GOT3 (cell line): ENCODE data around the gene ROCK1.

Experiments used
- DNase-seq: peaks from one replicate; lab custom pipeline; 2025; ENCODE audit warnings: mixed read lengths; lab: John Stamatoyannopoulos, UW

Gene ROCK1

GRCh38 chr18:21105936-21106335, 5.7 kb downstream of the ROCK1 start:
- DNase-seq, result no peak

DNA sequence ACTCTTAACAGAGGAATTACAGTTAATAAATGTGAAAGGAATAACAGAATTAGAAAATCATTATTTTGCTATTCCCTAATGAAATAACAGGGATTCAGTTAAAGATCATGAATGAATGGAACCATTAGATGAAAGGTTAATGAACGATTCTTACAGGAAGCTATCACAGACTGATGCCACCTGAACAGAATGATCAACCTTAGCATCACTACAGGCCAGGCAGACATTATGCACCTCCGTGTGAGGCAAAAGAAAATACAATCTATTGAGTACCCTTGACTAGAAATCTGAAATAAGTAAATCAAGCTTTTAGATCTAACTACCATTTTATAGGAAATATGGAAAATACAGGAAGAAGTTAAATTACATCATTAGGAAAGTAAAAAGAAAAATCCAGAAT, 10.4 kb downstream of the ROCK1 start:
- no peak for DNase-seq

DNA sequence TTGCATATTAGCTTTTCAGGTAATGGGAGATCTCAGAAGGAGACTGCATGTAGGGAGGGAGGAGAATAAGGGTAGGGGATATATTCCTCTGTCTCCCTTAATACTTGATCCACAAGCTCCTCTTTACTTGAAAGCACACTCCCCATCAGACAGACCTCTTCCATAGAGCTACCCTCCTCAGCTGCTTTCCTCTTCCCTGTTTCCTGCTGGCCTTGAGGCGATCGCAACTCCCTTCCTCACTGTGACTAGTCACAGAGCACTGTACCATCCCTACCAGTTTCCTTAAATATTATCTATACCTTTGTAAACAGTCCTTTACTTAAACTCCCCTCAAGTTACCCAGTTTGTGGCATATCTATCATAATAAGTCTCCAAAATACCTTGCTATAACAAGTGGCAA, 10.9 kb downstream of the ROCK1 start:
- DNase-seq, result no peak

DNA sequence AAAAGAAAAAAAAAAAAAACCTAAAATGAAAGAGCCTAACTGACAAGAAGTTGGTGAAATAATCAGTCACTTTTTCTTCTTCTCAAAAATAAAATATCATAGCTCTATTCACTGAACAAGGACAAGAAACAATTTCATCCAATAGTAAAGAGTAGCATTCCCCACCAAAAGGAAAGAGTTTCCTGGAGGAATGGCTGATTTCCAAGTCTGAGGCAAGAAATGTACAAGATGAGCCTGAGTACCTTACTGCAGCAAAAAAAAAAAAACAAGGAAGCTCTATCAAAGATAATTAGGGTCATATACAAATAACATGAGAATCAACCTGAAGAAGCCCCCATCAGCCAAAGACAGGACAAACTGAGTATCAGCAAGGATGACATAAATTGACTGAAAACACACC, 11.5 kb downstream of the ROCK1 start:
- no peak for DNase-seq

DNA sequence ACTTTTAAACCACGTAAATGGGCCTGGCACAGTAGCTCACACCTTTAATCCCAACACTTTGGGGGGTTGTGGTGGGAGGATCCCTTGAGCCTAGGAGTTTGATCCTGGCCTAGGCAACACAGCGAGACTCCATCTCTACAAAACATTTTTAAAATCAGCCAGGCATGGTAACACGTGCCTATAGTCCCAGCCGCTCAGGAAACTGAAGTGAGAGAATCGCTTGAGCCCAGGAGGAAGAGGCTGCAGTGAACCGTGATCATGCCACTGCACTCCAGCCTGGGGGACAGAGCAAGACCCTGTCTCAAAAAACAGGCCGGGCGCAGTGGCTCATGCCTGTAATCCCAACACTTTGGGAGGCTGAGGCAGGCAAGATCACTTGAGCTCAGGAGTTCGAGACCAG, 12.2 kb downstream of the ROCK1 start:
- no peak for DNase-seq

- DNase-seq, result no peak
These were observed 14.9 kb downstream of the ROCK1 start for GRCh38 chr18:21096760-21097159.

- no peak for DNase-seq
These were observed 18.5 kb downstream of the ROCK1 start for GRCh38 chr18:21093133-21093532.

DNA sequence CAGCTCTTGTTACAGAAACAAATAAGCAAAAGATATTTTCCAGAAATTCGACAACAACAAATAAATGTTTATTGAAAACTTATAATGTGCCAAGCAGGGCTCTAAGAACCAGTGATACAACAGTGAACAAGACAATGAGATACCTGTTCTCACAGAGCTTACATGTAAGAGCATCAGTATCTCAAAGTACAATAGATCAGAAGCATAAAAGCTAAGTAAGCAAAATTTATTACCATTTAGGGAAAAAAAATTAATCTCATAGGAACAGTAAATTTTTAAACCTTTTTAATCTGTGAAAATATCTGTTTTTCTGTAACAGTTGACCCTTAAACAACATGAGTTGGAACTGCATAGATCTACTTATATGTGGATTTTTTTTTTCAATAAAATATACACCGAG, 20.9 kb downstream of the ROCK1 start:
- DNase-seq, result no peak

GRCh38 chr18:21085579-21086166, 25.9 kb downstream of the ROCK1 start:
- DNase-seq, result no peak

- DNase-seq, result no peak
These were observed 27.0 kb downstream of the ROCK1 start for GRCh38 chr18:21084511-21085078.

GRCh38 chr18:21083017-21083416, 28.6 kb downstream of the ROCK1 start:
- DNase-seq, result no peak

GRCh38 chr18:21081426-21081825, 30.2 kb downstream of the ROCK1 start:
- DNase-seq, result no peak

DNA sequence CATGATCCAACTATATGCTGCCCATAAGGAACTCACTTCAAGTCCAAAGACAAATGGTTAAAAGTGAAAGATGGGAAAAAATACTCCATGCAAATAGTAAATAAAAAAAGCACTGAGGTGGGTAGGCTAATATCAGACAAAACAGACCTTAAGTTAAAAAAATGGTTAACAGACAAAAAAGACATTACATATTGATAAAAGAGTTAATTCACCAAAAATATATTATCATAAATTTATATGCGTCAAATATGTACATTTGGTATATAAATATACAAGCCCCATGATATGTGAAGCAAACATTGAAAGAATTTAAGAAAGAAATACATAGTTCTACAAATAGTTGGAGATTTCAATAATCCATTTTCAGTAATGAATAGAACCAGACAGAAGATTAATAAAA, 31.0 kb downstream of the ROCK1 start:
- DNase-seq, result no peak

GRCh38 chr18:21074336-21075323, 37.0 kb downstream of the ROCK1 start:
- no peak for DNase-seq

DNA sequence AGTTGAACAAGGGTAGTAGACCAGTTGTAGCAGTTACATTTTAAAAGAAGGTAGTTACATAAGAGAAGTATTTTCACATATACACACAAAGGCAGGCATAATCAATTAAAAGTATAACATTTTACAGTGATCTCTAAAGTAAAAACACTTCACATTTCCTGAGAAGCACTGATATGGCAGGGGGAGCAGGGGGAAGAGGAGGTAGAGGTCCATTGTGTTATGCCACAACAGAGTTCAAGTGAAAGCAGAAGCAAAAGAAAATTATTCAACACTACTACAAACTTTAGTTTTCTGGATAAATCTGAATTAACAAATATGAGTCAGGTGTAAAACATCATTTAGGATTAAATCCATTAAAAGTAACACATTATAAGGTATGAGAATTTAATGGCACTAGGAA, 38.4 kb downstream of the ROCK1 start:
- DNase-seq, result no peak

DNA sequence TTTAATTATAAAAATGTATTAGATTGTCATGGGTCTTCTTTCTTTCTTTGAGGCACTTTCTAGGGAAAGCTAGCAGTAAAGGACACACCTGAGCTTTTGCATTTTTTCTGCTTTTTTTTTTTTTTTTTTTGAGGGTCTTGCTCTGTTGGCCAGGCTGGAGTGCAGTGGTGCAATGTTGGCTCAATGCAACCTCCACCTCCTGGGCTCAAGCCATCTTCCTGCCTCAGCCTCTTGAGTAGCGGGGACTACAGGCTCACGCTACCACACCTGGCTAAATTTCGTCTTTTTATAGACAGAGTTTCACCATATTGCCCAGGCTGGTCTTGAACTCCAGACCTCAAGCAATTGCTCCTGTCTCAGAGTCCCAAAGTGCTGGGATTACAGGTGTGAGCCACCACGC, 40.5 kb downstream of the ROCK1 start:
- DNase-seq, result no peak

- no peak for DNase-seq
These were observed 42.1 kb downstream of the ROCK1 start for GRCh38 chr18:21069468-21069867.

DNA sequence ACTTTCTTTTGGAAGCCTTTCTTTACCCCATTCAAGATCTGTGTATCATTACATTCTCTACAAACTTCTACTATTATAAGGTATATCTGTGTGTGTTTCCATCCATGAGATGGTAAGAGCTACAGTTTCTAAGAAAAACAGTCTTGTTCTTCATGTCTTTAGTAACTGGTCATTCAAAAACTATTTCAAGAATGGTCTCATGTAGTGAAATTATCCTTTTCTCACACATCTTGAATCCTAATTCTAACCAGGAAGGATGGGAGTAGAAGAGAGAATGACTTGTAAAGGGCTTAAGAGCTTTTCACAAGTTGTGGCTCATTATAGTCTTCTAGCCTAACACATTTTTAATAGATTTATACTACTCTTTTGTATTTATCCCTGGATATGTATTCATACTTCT, 47.3 kb downstream of the ROCK1 start:
- DNase-seq, result no peak

DNA sequence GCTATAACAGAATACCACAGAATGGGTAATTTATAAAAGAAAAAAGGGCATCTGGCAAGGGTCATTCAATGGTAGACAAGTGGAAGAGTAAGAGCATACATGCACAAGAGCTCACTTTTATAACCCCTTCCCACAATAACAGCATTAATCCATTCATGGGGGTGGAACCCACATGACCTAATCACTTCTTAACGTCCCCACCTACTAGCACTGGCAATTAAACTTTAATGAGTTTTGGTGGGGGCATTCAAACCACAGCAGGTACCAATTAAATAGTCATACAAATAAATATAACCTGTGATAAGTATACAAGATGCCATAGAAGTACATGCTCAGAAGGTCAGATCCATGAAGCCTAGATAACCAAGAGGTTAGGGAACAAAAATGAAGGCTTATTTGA, 48.6 kb downstream of the ROCK1 start:
- no peak for DNase-seq

DNA sequence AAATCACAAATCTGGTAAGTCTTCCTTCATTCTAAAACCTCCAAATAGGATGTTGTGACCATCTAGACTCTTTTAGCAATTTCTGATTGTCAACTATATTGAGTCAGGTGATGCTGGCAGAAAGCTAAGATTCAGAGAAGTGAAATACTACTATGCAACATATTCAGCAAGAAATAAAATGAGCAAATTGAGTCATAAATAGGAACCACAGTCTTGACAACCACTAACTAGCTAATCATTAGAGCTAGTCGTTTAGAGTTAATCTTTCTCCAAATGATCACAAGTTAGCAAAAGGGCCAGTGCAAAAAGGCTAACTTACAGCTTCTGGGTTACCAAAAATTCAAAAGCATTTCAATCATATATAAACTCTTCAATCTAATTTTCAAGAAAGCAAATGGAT, 54.5 kb downstream of the ROCK1 start:
- DNase-seq, result no peak

- no peak for DNase-seq
These were observed 55.1 kb downstream of the ROCK1 start for GRCh38 chr18:21056545-21056944.

DNA sequence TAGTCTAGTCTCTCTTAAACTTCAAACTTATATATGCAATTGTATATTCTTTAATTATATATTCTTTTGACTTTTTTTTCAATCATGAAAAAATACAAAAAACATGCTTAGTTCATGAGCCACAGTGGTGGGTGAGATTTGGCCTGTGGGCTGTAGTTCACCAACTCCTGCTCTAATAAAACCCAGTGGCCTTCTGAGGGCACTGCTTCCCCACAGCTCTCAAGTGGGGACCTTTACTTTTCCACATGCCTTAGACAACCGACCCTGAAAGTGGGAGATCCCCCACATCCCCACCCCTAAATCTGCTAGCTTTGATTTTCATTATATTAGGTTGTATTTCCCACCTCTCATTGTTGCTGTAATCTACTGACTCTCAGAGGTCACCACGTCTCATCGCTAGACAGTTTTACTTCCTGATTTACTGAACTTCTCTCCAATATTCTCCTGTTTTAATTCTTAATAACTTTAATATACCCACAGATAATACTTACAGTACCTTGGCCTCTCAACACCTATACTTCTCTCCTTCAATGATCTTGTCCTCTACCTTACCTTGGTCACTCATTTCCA, 57.3 kb downstream of the ROCK1 start:
- DNase-seq, result no peak

DNA sequence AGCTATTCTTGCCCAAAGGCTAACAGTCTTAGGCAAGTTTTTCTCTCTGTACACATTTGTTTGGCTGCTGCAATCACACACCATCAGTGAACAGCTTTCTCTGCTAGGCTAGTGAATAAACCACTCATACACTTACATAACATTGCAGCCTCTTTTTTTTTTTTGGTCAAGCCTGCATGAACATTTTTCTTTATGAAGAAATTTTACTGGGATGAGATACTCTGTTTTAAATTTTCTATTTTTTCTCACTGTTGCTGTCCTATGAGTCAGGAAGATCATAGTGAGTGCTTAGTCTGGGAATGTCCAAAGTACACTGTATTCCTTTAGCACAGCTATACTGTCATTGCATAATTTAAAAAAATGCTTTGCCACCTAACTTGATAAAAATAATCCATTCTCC, 58.5 kb downstream of the ROCK1 start:
- no peak for DNase-seq
